Lower leg skin (tissue), 4 donors: ENCODE measurements around the gene ENOX1. TPM values are rescaled to one million over a fixed set of nuclear protein-coding genes. Genes with fewer than 3 reads are reported as not detected.

Source experiments
- DNase-seq, 2 donors: peaks; one replicate each; pipeline ENCODE4 v3.0.0-alpha.2; 2019; ENCODE audit warnings: low spot score in 2 of 2
- H3K4me3 ChIP-seq: fragments of 200-600 bp; sonication (generic); 2 replicates; pipeline ENCODE4 v1.5.1; 2017; ENCODE audit warnings: mild to moderate bottlenecking, low read depth; ENCODE audit not compliant: poor library complexity, severe bottlenecking
- POLR2A ChIP-seq, 2 donors: fragments of 450-650 bp; IDR thresholded peaks; one replicate each; pipeline ENCODE4 v1.6.1; 2016 to 2017; ENCODE audit warnings: antibody characterized with exemption in 2 of 2, mild to moderate bottlenecking in 1 of 2, moderate library complexity in 1 of 2
- WGBS, 2 donors: methylation state at CpG; one replicate each; pipeline ENCODE4 v1.1.5; 2018; 5-methylcytosine and 5-hydroxymethylcytosine counted together
- intact Hi-C: fragments of 100-400 bp; cut with DNase I; formaldehyde crosslinking; loops from one replicate; pipeline ENCODE4 v1.15.0; 2023; ENCODE audit warnings: low total_unique reads
- total RNA-seq, 4 donors: library from RNA; depleted of rRNA; stranded (reverse); fragments of >200 nt; gene quantifications; one replicate each; pipeline ENCODE4 v1.1.0, GENCODE V29; 2016
- TF ChIP-seq, protein P1 (sequence below), 3 donors: fragments of 450-650 bp; IDR thresholded peaks; one replicate each; pipeline ENCODE4 v1.5.1; 2016; ENCODE audit warnings: antibody characterized with exemption in 3 of 3, mild to moderate bottlenecking in 3 of 3, moderate library complexity in 2 of 3

Gene ENOX1
- total RNA-seq, 4 donors from 2014 or later: 0.11 to 0.52 (median 0.30) TPM

GRCh38 chr13:43682701-43683100 is 104.1 kb downstream of the ENOX1 start:
- TF ChIP-seq, protein P1, sequence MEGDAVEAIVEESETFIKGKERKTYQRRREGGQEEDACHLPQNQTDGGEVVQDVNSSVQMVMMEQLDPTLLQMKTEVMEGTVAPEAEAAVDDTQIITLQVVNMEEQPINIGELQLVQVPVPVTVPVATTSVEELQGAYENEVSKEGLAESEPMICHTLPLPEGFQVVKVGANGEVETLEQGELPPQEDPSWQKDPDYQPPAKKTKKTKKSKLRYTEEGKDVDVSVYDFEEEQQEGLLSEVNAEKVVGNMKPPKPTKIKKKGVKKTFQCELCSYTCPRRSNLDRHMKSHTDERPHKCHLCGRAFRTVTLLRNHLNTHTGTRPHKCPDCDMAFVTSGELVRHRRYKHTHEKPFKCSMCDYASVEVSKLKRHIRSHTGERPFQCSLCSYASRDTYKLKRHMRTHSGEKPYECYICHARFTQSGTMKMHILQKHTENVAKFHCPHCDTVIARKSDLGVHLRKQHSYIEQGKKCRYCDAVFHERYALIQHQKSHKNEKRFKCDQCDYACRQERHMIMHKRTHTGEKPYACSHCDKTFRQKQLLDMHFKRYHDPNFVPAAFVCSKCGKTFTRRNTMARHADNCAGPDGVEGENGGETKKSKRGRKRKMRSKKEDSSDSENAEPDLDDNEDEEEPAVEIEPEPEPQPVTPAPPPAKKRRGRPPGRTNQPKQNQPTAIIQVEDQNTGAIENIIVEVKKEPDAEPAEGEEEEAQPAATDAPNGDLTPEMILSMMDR (IDR thresholded peaks at IDR 0.05): no peak
- TF ChIP-seq POLR2A (IDR thresholded peaks at IDR 0.05): no peak
- WGBS, 2 donors: 58 to 65% methylated on average over 2 of the region's 2 CpGs
- DNase-seq: no peak
- intact Hi-C loops: no loop called here
- H3K4me3 ChIP-seq: no peak overlapping the region

GRCh38 chr13:43676320-43676719 is 110.5 kb downstream of the ENOX1 start:
- no peak overlapping the region for H3K4me3 ChIP-seq
- DNase-seq: no peak
- intact Hi-C loops: no loop called here
- 71 to 80% methylated on average over 1 of the region's 1 CpG for WGBS, 2 donors
- TF ChIP-seq, protein P1 (IDR thresholded peaks at IDR 0.05): no peak
- TF ChIP-seq POLR2A (IDR thresholded peaks at IDR 0.05): no peak

GRCh38 chr13:43675577-43675976 is 111.2 kb downstream of the ENOX1 start:
- no peak for TF ChIP-seq POLR2A (IDR thresholded peaks at IDR 0.05)
- TF ChIP-seq, protein P1 (IDR thresholded peaks at IDR 0.05): no peak
- H3K4me3 ChIP-seq: no peak overlapping the region
- no peak for DNase-seq

GRCh38 chr13:43669964-43670363 is 116.8 kb downstream of the ENOX1 start:
- intact Hi-C loops: no loop called here
- WGBS, 2 donors: 89 to 93% methylated on average over 3 of the region's 3 CpGs
- TF ChIP-seq, protein P1 (IDR thresholded peaks at IDR 0.05): no peak
- no peak for TF ChIP-seq POLR2A (IDR thresholded peaks at IDR 0.05)
- no peak for DNase-seq
- no peak overlapping the region for H3K4me3 ChIP-seq

More at GRCh38 chr13:43675577-43675976, 111.2 kb downstream of the ENOX1 start:
- WGBS, 2 donors: 80 to 84% methylated on average over 6 of the region's 6 CpGs
- intact Hi-C loops: no loop called here

- WGBS, 2 donors: 61 to 86% methylated on average over 1 of the region's 1 CpG
- TF ChIP-seq POLR2A (IDR thresholded peaks at IDR 0.05): no peak
- TF ChIP-seq, protein P1 (IDR thresholded peaks at IDR 0.05): no peak
- no peak for DNase-seq
- no peak overlapping the region for H3K4me3 ChIP-seq
- intact Hi-C loops: no loop called here
These were observed 117.7 kb downstream of the ENOX1 start for GRCh38 chr13:43669101-43669500.

GRCh38 chr13:43666403-43666802 is 120.4 kb downstream of the ENOX1 start:
- WGBS, 2 donors: 95 to 99% methylated on average over 2 of the region's 2 CpGs
- no peak for TF ChIP-seq POLR2A (IDR thresholded peaks at IDR 0.05)
- TF ChIP-seq, protein P1 (IDR thresholded peaks at IDR 0.05): no peak
- H3K4me3 ChIP-seq: no peak overlapping the region
- intact Hi-C loops: no loop called here
- no peak for DNase-seq
